Left lung (tissue), 10 donors: ENCODE measurements around the gene ERAP2. TPM values are rescaled to one million over a fixed set of nuclear protein-coding genes. Genes with fewer than 3 reads are reported as not detected.
"Not testable (repeated sequence)": the region's sequence is repeated elsewhere in the genome, so short reads cannot be mapped to it uniquely, and the experiment has no call there.

Experiments used
- ATAC-seq: fragments of 200-7000 bp; cut with Tn5 transposase; one replicate; pipeline ENCODE4 v1.9.1; 2020; ENCODE audit warnings: moderate library complexity
- DNase-seq, 4 donors: peaks; one replicate each; pipeline ENCODE4 v3.0.0-alpha.2; 2013 to 2020
- H3K27ac ChIP-seq, 2 donors: fragments of 200-600 bp; sonication (generic) in 1 of 2; one replicate each; pipeline versions ENCODE4 v1.5.0 to v1.8.0; 2020 to 2021
- H3K27me3 ChIP-seq, 2 donors: fragments of 200-600 bp; sonication (generic) in 1 of 2; one replicate each; pipeline versions ENCODE4 v1.5.0 to v1.8.0; 2020 to 2021
- H3K36me3 ChIP-seq, 2 donors: fragments of 200-600 bp; sonication (generic) in 1 of 2; one replicate each; pipeline versions ENCODE4 v1.5.0 to v1.8.0; 2020 to 2021
- H3K4me1 ChIP-seq, 2 donors: fragments of 200-600 bp; one replicate each; pipeline ENCODE4 v1.8.0; 2021
- H3K4me3 ChIP-seq, 2 donors: fragments of 200-600 bp; sonication (generic) in 1 of 2; one replicate each; pipeline versions ENCODE4 v1.5.0 to v1.8.0; 2020 to 2021; ENCODE audit warnings: mild to moderate bottlenecking in 1 of 2
- H3K9me3 ChIP-seq, 2 donors: fragments of 200-600 bp; sonication (generic) in 1 of 2; one replicate each; pipeline versions ENCODE4 v1.5.0 to v1.8.0; 2020 to 2021
- CTCF ChIP-seq, 2 donors: fragments of 200-600 bp; sonication (generic) in 1 of 2; IDR thresholded peaks; one replicate each; pipeline versions ENCODE4 v1.5.0 to v1.8.0; 2021; ENCODE audit warnings: antibody characterized with exemption in 2 of 2
- intact Hi-C, 2 donors: fragments of 100-400 bp; cut with DNase I; formaldehyde crosslinking; loops; one replicate each; pipeline versions ENCODE4 v1.11.2 to v1.14.2; 2022
- polyA plus RNA-seq, 6 donors: library from polyadenylated mRNA; unstranded; fragments of 120-200 nt; gene quantifications; one replicate each; pipeline ENCODE4 v1.2.1, GENCODE V29; 2013; ENCODE audit not compliant: insufficient read length in 6 of 6
- total RNA-seq, 2 donors: library from RNA; stranded (reverse); fragmentation: NEBNext Ultra II Directional; extraction: Animal tissue kit (Norgen Biotek cat#: 25700); gene quantifications; one replicate each; pipeline ENCODE4 v1.2.1, GENCODE V29; 2021
- donor health status: DM: no; HTN: yes; CAD: no.
- donor health status: DM: no; HTN: no; CAD: no.

The ERAP2 gene
- total and polyA plus RNA-seq, 8 donors, result 17.0 to 40.6 (median 28.1) TPM

- no peaks in the 10 kb centered on the region for H3K27me3 ChIP-seq
- intact Hi-C loops, result no loop called here
- no peak overlapping the region for H3K4me3 ChIP-seq
- ATAC-seq (no peak), DNase-seq (no peak)
- no peaks in the 10 kb centered on the region for H3K9me3 ChIP-seq
- H3K36me3 ChIP-seq, result no peaks in the 10 kb centered on the region
- no peak overlapping the region for H3K27ac ChIP-seq
- H3K4me1 ChIP-seq, result no peaks in the 10 kb centered on the region
- no peak for TF ChIP-seq CTCF (IDR thresholded peaks at IDR 0.05)
These were observed 39.5 kb upstream of the ERAP2 start for GRCh38 chr5:96836817-96837216.

GRCh38 chr5:96837303-96837702 is 39.0 kb upstream of the ERAP2 start:
- no peak for TF ChIP-seq CTCF (IDR thresholded peaks at IDR 0.05)
- no peaks in the 10 kb centered on the region for H3K36me3 ChIP-seq
- no peaks in the 10 kb centered on the region for H3K27me3 ChIP-seq
- no peaks in the 10 kb centered on the region for H3K4me1 ChIP-seq
- no peak overlapping the region for H3K4me3 ChIP-seq
- no peak overlapping the region for H3K27ac ChIP-seq
- intact Hi-C loops, result no loop called here
- no peak for DNase-seq
- no peaks in the 10 kb centered on the region for H3K9me3 ChIP-seq
- ATAC-seq, result no peak

GRCh38 chr5:96838201-96839070 is 37.9 kb upstream of the ERAP2 start:
- no peak for ATAC-seq
- no peaks in the 10 kb centered on the region for H3K9me3 ChIP-seq

GRCh38 chr5:96839071-96839592 is 37.2 kb upstream of the ERAP2 start:
- H3K9me3 ChIP-seq, result no peaks in the 10 kb centered on the region
- no peak for TF ChIP-seq CTCF (IDR thresholded peaks at IDR 0.05)
- intact Hi-C loops, result no loop called here
- no peaks in the 10 kb centered on the region for H3K36me3 ChIP-seq
- DNase-seq (no peak), ATAC-seq (no peak)
- no peaks in the 10 kb centered on the region for H3K27me3 ChIP-seq
- no peaks in the 10 kb centered on the region for H3K4me1 ChIP-seq
- no peak overlapping the region for H3K4me3 ChIP-seq
- H3K27ac ChIP-seq, result no peak overlapping the region

More at GRCh38 chr5:96838201-96839070, 37.9 kb upstream of the ERAP2 start:
- Histone ChIP-seq H3K27me3 (no peaks in the 10 kb centered on the region), H3K4me3 (no peak overlapping the region), H3K27ac (no peak overlapping the region), H3K4me1 (no peaks in the 10 kb centered on the region), H3K36me3 (no peaks in the 10 kb centered on the region)
- TF ChIP-seq CTCF (IDR thresholded peaks at IDR 0.05), result no peak
- intact Hi-C loops, result no loop called here
- no peak for DNase-seq

GRCh38 chr5:96841931-96842330 is 34.4 kb upstream of the ERAP2 start:
- intact Hi-C loops, H3K27me3 ChIP-seq, H3K27ac ChIP-seq, H3K9me3 ChIP-seq, H3K4me1 ChIP-seq, ATAC-seq, DNase-seq, H3K36me3 ChIP-seq, H3K4me3 ChIP-seq: not testable (repeated sequence)
